ENCODE data around the gene MSL1. TPM values are rescaled to one million over a fixed set of nuclear protein-coding genes. Genes with fewer than 3 reads are reported as not detected.

Gene MSL1
- total and polyA plus RNA-seq, 12 donors = 47.8 to 143 (median 72.1) TPM

DNA sequence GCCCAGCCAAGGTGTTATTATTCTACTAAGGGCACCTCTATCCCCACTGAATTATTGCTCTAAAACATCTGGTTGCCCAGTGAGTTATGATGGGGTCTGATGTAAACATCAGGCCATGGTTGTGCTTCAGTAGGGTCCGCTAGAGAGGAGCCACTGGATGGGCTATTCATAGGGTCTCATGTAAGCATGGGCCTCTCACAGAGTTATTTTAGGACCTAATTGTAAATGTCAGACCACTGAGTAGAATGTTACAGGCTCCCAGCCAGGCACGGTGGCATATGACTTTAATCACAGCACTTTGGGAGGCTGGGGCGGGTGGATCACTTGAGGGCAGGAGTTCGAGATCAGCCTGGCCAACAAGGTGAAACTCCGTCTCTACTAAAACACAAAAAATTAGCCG lies 60.8 kb downstream of the MSL1 start:
- no peaks in the 10 kb centered on the region for H3K36me3 ChIP-seq (replicated peaks in 1 of 2)
- 85 to 98% (median 91%) methylated on average over 6 of the region's 6 CpGs for WGBS, 4 donors

More for the DNA sequence above, 60.8 kb downstream of the MSL1 start:
- no peaks in the 10 kb centered on the region for H3K27me3 ChIP-seq
- H3K27ac ChIP-seq = no peak overlapping the region
- intact Hi-C loops (cut with DNase I) = no loop called here
- DNase-seq = no peak
- no peak for TF ChIP-seq CTCF (IDR thresholded peaks at IDR 0.05)
- TF ChIP-seq POLR2A (IDR thresholded peaks at IDR 0.05) = no peak
- no peaks in the 10 kb centered on the region for H3K9me3 ChIP-seq (replicated peaks in 1 of 3)
- no peak overlapping the region for H3K4me3 ChIP-seq
- peaks cover 7 to 17% of the 10 kb centered on the region in 2 donors for H3K4me1 ChIP-seq (replicated peaks in 1 of 2)

Small RNA genes lying within 50 kb of the gene (microRNA-seq; reads per million reads assigned to microRNA genes)
- 0 to 1.3 (median 0.57) reads per million in 3 donors for gene MIR6866

Other genes starting within 250 kb of the MSL1 start
- 1 to 10 TPM in 5 of 9 donors, under 1 TPM in 3, not detected in 1; 0.53 to 3.0 (median 1.1) TPM for gene GSDMB, start 203.3 kb upstream of the MSL1 start, total RNA-seq
- 10 to 100 TPM in 2 of 3 donors, under 1 TPM in 1; 0.51 to 11.7 (median 10.0) TPM for gene GSDMB, start 203.3 kb upstream of the MSL1 start, polyA plus RNA-seq
- gene ORMDL3, start 194.4 kb upstream of the MSL1 start, total RNA-seq = 10 to 100 TPM; 29.1 to 76.7 (median 51.6) TPM
- 100 to 1,000 TPM in 1 of 3 donors, 10 to 100 TPM in 2; 40.4 to 102 (median 52.1) TPM for gene ORMDL3, start 194.4 kb upstream of the MSL1 start, polyA plus RNA-seq
- gene LRRC3C, start 194.2 kb upstream of the MSL1 start, total RNA-seq = not detected
- gene LRRC3C, start 194.2 kb upstream of the MSL1 start, polyA plus RNA-seq = not detected
- gene GSDMA, start 159.0 kb upstream of the MSL1 start, total RNA-seq = 1 to 10 TPM in 4 of 9 donors, under 1 TPM in 1, not detected in 4; 0.14 to 2.2 (median 1.4) TPM
- gene GSDMA, start 159.0 kb upstream of the MSL1 start, polyA plus RNA-seq = under 1 TPM in 2 of 3 donors, not detected in 1; 0.20 to 0.53 TPM
- 100 to 1,000 TPM in 4 of 9 donors, 10 to 100 TPM in 5; 78.8 to 123 (median 98.2) TPM for gene PSMD3, start 141.2 kb upstream of the MSL1 start, total RNA-seq
- 100 to 1,000 TPM in 1 of 3 donors, 10 to 100 TPM in 2; 42.8 to 109 (median 54.5) TPM for gene PSMD3, start 141.2 kb upstream of the MSL1 start, polyA plus RNA-seq
- gene CSF3, start 106.5 kb upstream of the MSL1 start, total RNA-seq = under 1 TPM in 5 of 9 donors, not detected in 4; 0.06 to 0.74 (median 0.41) TPM
- gene CSF3, start 106.5 kb upstream of the MSL1 start, polyA plus RNA-seq = 1 to 10 TPM in 1 of 3 donors, under 1 TPM in 2; 0.24 to 6.1 (median 0.80) TPM
- gene MED24, start 67.6 kb upstream of the MSL1 start, total RNA-seq = 100 to 1,000 TPM in 1 of 9 donors, 10 to 100 TPM in 8; 34.8 to 127 (median 74.2) TPM
- gene MED24, start 67.6 kb upstream of the MSL1 start, polyA plus RNA-seq = 100 to 1,000 TPM in 1 of 3 donors, 10 to 100 TPM in 2; 50.3 to 103 (median 92.9) TPM
- gene THRA, start 59.0 kb upstream of the MSL1 start, total RNA-seq = 100 to 1,000 TPM in 3 of 9 donors, 10 to 100 TPM in 6; 39.2 to 110 (median 73.8) TPM
- 10 to 100 TPM; 41.8 to 62.3 (median 50.9) TPM for gene THRA, start 59.0 kb upstream of the MSL1 start, polyA plus RNA-seq
- gene NR1D1, start 21.4 kb upstream of the MSL1 start, total RNA-seq = 10 to 100 TPM in 8 of 9 donors, 1 to 10 TPM in 1; 3.4 to 69.1 (median 34.4) TPM
- 10 to 100 TPM; 34.5 to 59.0 (median 36.6) TPM for gene NR1D1, start 21.4 kb upstream of the MSL1 start, polyA plus RNA-seq
- 10 to 100 TPM; 31.0 to 72.4 (median 60.9) TPM for gene CASC3, start 18.6 kb downstream of the MSL1 start, total RNA-seq
- 10 to 100 TPM; 36.2 to 65.1 (median 57.5) TPM for gene CASC3, start 18.6 kb downstream of the MSL1 start, polyA plus RNA-seq
- 1 to 10 TPM in 8 of 9 donors, under 1 TPM in 1; 0.24 to 5.7 (median 3.7) TPM for gene RAPGEFL1, start 55.5 kb downstream of the MSL1 start, total RNA-seq
- 10 to 100 TPM in 1 of 3 donors, 1 to 10 TPM in 2; 1.7 to 18.5 (median 7.3) TPM for gene RAPGEFL1, start 55.5 kb downstream of the MSL1 start, polyA plus RNA-seq
- 10 to 100 TPM in 7 of 9 donors, 1 to 10 TPM in 2; 5.2 to 30.2 (median 17.4) TPM for gene WIPF2, start 97.3 kb downstream of the MSL1 start, total RNA-seq
- 10 to 100 TPM in 2 of 3 donors, 1 to 10 TPM in 1; 5.7 to 17.8 (median 13.0) TPM for gene WIPF2, start 97.3 kb downstream of the MSL1 start, polyA plus RNA-seq
- 10 to 100 TPM in 2 of 9 donors, 1 to 10 TPM in 6, under 1 TPM in 1; 0.69 to 12.1 (median 2.7) TPM for gene CDC6, start 165.9 kb downstream of the MSL1 start, total RNA-seq
- gene CDC6, start 165.9 kb downstream of the MSL1 start, polyA plus RNA-seq = 10 to 100 TPM in 1 of 3 donors, 1 to 10 TPM in 2; 1.0 to 31.3 (median 1.0) TPM
- 10 to 100 TPM in 8 of 9 donors, 1 to 10 TPM in 1; 4.7 to 51.8 (median 33.0) TPM for gene RARA, start 187.2 kb downstream of the MSL1 start, total RNA-seq
- 10 to 100 TPM; 12.7 to 58.2 (median 26.8) TPM for gene RARA, start 187.2 kb downstream of the MSL1 start, polyA plus RNA-seq
- gene GJD3, start 242.8 kb downstream of the MSL1 start, total RNA-seq = 1 to 10 TPM in 8 of 9 donors, under 1 TPM in 1; 0.44 to 8.7 (median 1.9) TPM
- gene GJD3, start 242.8 kb downstream of the MSL1 start, polyA plus RNA-seq = not detected